NCI-H69 (cell line): Measurements from ENCODE around the gene GRXCR2.
"Not testable (repeated sequence)": the region's sequence is repeated elsewhere in the genome, so short reads cannot be mapped to it uniquely, and the experiment has no call there.

Experiments used
- DNase-seq: peaks from one replicate; lab custom pipeline; 2025; lab: John Stamatoyannopoulos, UW

Gene GRXCR2

DNA sequence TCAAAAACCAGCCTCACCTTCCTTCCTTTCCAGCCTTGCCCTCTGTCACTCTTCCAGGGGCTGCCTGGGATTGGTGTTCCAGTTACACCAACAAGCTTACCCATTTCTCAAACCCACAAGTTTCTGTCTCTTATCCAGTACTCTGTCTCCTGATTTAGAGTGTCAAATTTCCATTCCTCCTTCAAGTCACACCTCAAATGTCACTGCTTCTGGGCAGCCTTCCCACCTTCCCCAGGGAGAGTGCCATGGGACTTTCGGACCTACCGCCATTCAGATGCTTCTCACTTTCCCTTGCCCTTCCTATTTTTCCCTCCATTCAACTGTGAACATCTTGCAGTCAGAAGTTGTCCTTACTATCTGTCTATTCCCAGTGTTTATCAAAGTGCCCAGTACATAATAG is 2.0 kb upstream of the GRXCR2 start:
- no peak for DNase-seq

DNA sequence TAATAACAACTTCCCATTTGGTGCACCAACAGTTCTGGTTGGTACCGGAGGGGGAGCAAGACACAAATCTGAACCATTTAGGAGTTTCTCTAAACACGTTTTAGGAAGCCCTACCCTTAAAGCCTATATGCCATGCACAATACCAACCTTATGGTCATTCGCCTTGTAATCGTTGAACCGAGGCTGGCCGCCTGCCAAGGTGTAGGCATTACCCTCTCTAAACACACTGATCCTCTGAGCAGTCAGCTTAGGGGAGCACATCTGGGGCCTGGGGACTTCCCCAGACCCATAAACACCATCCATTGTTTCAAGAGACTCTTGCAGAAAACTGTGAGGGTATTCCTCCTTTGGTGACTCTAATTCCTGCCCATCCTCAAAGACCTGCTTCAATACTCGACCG is 328 bp downstream of the GRXCR2 start:
- peak; percentile 95 for DNase-seq

GRCh38 chr5:145869753-145870152 is 3.1 kb downstream of the GRXCR2 start:
- DNase-seq, result no peak

- DNase-seq, result peak; percentile 21
Measured at GRCh38 chr5:145867806-145868205, 5.0 kb downstream of the GRXCR2 start.

- DNase-seq, result not testable (repeated sequence)
Measured at GRCh38 chr5:145864432-145864831, 8.4 kb downstream of the GRXCR2 start.

DNA sequence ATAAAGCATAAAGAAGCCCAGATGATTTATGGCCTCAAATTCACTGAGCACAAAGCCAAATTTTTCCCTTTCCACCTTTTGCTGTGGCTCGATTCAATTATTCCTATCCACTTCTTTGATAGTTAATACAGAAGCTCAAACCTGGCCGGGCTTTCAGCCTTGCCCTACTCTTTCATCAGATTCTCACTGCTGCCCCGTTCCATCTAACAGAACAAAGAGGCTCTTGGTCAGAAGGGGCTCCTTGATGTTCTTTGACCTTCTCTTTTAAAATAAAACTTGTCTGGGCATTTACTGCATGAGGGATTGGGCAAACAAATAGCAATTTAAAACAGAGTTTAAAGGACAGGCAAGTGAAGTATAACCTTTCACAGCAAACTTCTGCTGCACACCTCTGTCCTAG is 9.8 kb downstream of the GRXCR2 start:
- peak; percentile 13 for DNase-seq

DNA sequence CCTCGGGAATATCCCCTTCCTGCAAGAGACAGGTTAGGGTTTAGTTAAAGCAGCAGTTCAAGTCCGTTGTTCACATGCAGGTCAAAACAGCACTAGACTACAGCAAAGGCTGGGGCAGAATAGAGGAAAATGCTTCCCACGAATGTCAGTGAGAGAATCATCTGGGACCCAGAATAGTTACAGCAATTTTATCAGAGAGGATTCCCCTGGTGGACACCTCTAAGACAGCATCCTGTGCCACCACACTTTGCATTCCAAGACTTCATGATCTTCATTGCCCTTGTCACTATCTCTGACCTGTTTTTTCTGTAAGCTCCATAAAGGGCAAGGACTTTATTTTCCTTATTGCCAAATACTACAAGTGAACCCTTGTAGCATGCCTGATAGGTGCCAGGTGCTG is 12.9 kb downstream of the GRXCR2 start:
- peak; percentile 23 for DNase-seq

DNA sequence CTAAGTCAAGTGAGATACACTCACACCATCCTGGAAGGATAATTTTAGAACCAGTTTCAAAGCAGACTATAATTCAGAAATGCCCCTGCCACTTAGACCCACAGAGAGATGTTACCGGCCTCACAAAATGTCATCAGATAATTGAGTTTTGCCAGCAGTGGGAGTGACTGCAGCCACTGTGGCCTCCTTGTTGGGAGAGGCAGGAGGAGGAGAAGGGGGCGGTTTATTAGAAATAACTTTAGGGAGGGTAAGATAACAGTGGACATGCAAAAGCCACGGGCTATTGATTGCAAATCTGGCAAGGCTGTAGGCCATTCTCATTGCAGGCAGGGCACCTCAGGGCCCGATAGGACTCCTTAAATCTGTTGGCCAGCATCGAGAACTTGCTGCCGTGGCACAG is 13.4 kb downstream of the GRXCR2 start:
- DNase-seq, result no peak

- no peak for DNase-seq
Measured at GRCh38 chr5:145858959-145859358, 13.9 kb downstream of the GRXCR2 start.

GRCh38 chr5:145856285-145856818 is 16.5 kb downstream of the GRXCR2 start:
- DNase-seq, result peak; percentile 52

DNA sequence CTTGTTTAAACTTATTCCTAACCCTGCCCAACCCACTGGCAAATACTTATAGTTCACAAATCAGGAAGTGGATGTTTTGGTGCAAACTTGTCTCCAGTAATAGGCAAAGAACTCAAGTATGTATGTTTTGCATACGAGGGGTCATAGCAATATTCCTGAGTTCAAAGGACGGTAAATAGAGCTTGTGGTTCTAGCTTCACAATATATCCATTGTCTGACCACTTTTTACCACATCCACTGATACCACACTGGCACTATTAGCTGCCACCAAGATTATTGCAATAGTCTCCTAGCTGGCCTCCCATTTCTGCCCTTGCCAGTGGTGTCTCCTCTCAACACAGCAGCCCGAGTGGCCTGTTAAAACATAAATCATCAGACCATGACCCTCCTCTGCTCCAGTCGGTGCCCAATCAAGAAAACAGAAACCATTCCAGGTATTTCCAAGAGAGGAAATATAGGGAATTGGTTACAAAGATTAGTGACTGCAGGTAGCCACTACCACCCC is 17.0 kb downstream of the GRXCR2 start:
- DNase-seq, result peak; percentile 52

DNA sequence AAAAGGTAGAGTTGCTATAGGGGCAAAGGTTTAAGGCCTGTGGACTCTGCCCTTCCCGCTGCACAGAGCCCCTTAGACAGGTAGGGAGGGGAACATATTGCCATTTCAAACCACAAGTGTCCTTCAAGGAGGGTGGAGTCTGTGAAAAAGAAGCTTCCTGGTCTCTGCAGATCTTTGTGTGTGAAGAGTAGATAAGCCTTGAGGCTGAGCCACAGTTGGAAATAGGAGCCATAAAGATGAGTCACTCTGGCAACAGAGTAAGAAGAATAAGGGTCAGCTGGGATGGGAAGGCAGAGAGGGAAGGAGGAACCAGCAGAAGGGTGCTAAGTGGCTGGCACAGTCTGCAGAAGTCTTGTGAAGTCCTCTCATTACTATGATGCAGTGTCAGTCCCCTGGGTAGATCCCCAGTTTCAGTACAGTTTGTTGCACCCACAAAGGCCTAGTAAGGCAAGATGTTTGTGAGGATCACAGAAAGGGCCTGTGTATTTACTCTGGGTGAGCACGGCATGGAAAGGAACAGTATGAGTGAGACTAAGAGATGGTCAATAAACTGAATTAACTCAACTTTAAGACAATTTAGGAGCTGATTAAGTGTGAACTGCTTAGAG is 18.1 kb downstream of the GRXCR2 start:
- peak; percentile 94 for DNase-seq

- DNase-seq, result peak; percentile 95
Measured at GRCh38 chr5:145853781-145854376, 18.9 kb downstream of the GRXCR2 start.

DNA sequence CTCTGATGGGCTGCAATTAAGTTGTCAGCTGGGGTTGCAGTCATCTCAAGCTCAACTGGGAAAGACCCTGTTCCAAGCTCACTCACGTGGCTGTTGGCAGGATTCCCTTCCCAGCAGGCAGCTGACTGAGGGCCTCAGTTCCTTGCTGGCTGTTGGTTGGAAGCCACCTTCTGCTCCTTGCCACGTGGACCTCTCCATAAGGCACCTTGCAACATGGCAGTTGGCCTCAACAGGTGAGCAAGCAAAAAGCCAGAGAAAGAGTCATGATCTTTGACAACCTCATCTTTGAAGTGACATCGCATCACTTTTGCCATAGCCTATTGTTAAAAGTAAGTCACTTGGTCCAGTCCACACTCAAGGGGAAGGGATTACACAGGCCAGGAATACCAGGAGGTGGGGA is 19.8 kb downstream of the GRXCR2 start:
- DNase-seq, result peak; percentile 92

DNA sequence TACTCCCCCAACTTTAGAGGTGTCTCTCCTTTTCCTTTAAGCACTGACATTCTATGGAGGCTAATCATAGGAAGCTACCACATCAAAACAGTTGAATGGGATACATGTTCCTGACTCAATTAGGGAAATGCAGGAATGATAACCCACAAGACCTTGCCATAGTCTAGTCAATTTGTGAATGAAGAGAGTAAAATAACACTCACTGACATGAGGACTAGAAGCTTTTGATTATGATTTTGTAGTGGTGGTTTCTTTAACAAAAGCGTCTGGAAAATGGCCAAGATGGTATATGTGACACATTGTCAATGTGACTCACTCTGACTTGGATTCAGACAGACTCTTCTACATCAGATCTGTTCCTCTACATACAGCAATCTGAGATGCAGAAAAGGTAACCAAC is 24.0 kb downstream of the GRXCR2 start:
- no peak for DNase-seq

DNA sequence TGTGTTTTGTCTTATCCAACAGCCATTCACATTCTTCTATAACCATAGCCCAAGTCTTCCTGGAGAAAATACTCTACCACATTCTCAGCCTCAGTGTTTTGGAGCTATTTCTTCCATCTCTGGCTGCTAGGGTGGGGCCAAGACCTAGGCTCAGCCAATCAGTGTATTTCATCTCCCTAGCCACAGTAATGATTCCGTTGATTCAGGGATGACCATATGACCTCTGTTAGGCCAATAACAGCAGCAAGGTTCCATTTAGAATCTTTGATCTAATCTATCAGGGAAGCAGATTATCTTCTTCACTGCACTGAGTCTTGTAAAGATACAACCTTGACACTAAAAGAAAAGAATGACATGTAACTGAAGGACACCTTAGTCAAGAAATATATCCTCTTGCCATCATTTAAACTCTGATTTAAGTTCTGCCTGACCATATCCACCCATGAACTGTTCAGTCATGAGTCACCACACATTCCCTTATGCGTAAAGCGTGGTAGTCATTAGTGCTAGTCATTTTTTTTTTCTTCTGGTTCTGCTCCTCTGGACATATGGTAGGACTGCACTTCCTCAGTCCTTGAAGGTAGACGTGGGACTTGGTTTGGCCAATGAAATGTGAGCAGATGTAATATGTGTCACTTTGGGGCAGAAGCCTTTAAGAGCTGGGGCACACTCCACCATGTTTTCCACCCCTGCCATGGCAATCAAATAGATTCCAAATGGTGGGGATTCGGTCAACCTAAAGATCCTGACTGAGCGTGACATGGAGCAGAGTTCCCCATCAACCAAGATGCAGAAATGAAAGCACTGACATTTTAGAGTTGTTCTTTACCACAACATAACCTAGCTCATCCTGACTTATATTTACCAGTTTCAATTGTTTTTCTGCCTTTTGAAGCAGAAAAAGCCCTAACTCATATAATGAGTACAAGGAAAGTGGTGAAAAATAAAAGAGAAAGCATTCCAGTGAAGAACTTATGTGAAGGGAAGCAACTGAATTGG is 25.0 kb downstream of the GRXCR2 start:
- DNase-seq, result no peak

DNA sequence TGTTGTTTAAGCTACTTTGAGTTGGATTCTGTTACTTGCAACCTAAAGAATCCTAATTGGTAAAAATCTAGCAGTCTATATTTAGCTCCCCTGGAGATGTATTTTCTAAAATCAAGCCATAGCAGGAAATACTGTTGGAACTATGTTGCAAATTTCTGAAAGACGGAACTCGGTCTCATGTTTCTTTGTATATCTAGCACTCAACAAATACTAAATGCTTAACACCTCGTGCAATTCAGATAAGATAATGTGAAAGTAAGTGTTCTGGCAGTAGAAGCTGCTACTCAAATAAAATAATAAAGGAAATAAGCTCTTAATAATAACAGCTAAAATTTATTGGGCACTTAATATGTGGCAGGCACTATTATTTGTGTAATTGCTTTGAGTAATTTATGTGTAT is 26.7 kb downstream of the GRXCR2 start:
- no peak for DNase-seq

DNA sequence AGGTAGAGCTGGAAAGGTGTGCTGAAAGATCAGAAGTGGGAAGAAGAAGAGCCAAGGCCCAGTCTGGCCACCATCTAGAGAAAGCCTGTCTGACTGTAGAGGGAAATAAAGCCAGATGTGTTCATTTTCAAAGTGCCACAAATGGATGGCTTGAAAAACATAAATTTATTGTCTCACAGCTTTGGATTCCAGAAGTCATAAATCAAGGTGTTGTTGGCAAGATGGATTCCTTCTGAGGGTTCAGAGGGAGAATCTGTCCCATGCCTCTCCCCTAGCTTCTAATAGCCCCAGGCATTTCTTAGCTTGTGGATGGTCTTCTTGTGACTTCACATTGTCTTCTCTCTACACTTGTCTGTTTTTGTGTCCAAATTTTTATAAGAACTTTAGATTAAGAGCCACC is 31.5 kb downstream of the GRXCR2 start:
- DNase-seq, result no peak

DNA sequence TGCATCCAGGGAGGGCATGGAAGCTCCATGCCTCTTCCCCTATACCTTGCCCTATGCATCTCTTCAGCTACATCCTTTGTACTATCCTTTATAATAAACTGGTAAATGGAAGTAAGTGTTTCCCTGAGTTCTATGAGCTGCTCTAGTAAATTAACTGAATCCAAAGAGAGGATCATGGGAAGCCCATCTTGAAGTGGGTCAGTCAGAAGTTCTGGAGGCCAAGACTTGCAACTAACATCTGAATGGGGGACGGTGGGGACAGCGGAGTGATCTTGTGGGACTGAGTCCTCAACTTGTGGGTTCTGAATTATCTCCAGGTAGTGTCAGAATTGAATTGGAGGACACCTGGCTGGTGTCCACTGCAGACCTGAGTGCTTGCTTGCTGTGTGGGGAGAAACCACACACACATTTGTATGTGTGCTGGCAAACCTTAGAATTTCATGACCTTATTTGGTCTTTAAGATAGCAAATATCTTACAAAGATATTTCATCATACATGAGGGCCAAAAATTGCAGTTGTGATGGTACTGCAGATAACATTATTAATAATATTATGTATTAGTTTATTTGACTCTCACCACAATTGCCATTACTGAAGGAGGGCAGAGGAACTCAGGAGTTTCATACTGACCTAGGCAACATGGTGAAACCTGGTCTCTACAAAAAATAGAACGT is 32.2 kb downstream of the GRXCR2 start:
- no peak for DNase-seq

- no peak for DNase-seq
Measured at GRCh38 chr5:145838276-145838675, 34.5 kb downstream of the GRXCR2 start.

GRCh38 chr5:145836241-145836640 is 36.6 kb downstream of the GRXCR2 start:
- peak; percentile 16 for DNase-seq

DNA sequence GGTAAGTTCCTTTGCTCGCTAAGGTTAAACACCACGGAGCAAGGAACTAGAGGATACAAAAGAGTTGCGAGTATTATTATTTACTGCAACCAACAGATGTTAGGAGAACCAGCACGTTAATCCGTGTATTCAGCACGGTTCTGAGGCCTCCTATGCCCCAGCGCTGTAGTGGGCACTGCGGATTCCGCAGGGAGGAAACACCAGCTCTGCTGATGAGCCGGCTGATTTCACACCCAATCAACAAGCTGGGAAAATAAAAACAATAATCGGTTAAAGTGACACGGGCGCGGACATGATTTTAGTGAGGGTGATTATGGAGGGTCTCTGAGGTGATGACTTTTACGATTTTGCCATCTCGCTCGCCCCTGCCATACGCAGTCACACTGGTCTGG is 37.0 kb downstream of the GRXCR2 start:
- DNase-seq, result no peak
